ENCODE results near the gene KREMEN2.

The KREMEN2 gene

GRCh38 chr16:2969545-2970521 lies 5.8 kb downstream of the KREMEN2 start:
- Histone ChIP-seq H3K27me3 (ENCODE audit: control insufficient read depth in 2 of 2, insufficient read depth in 2 of 2, low read length in 2 of 2) (peaks cover 16% of the 10 kb centered on the region in 2 donors), H3K27ac (ENCODE audit: low read depth in 2 of 2, low read length in 2 of 2) (peak overlapping the region; percentile 59 to 68)

GRCh38 chr16:2970563-2970962 lies 6.5 kb downstream of the KREMEN2 start:
- Histone ChIP-seq H3K9me3 (ENCODE audit: control insufficient read depth in 2 of 2, low read length in 2 of 2) (no peaks in the 10 kb centered on the region), H3K9ac (ENCODE audit: low read depth in 1 of 2, low read length in 2 of 2) (peak overlapping the region in 1 of 2 donors; percentile 75), H3K36me3 (ENCODE audit: control insufficient read depth in 2 of 2, insufficient read depth in 2 of 2, low read length in 2 of 2) (no peaks in the 10 kb centered on the region), H3K27ac (ENCODE audit: low read depth in 2 of 2, low read length in 2 of 2) (no peak overlapping the region), H3K4me3 (ENCODE audit: low read length in 2 of 2) (peak overlapping the region in 1 of 2 donors; percentile 78), H3K27me3 (ENCODE audit: control insufficient read depth in 2 of 2, insufficient read depth in 2 of 2, low read length in 2 of 2) (peaks cover 16% of the 10 kb centered on the region in 2 donors), H3K4me1 (ENCODE audit: control insufficient read depth in 2 of 2, insufficient read depth in 2 of 2, low read length in 2 of 2) (peaks cover 16 to 30% of the 10 kb centered on the region in 2 donors)

More at GRCh38 chr16:2969545-2970521, 5.8 kb downstream of the KREMEN2 start:
- H3K9ac ChIP-seq (ENCODE audit: low read depth in 1 of 2, low read length in 2 of 2): peak overlapping the region; percentile 70 to 75
- no peaks in the 10 kb centered on the region for H3K9me3 ChIP-seq (ENCODE audit: control insufficient read depth in 2 of 2, low read length in 2 of 2)
- peaks cover 16 to 30% of the 10 kb centered on the region in 2 donors for H3K4me1 ChIP-seq (ENCODE audit: control insufficient read depth in 2 of 2, insufficient read depth in 2 of 2, low read length in 2 of 2)
- H3K4me3 ChIP-seq (ENCODE audit: low read length in 2 of 2): peak overlapping the region; percentile 69 to 78
- H3K36me3 ChIP-seq (ENCODE audit: control insufficient read depth in 2 of 2, insufficient read depth in 2 of 2, low read length in 2 of 2): no peaks in the 10 kb centered on the region

GRCh38 chr16:2971134-2971984 lies 7.3 kb downstream of the KREMEN2 start:
- Histone ChIP-seq H3K9ac (ENCODE audit: low read depth in 1 of 2, low read length in 2 of 2) (no peak overlapping the region), H3K4me1 (ENCODE audit: control insufficient read depth in 2 of 2, insufficient read depth in 2 of 2, low read length in 2 of 2) (peaks cover 16 to 27% of the 10 kb centered on the region in 2 donors), H3K27me3 (ENCODE audit: control insufficient read depth in 2 of 2, insufficient read depth in 2 of 2, low read length in 2 of 2) (peaks cover 8% of the 10 kb centered on the region in 2 donors), H3K36me3 (ENCODE audit: control insufficient read depth in 2 of 2, insufficient read depth in 2 of 2, low read length in 2 of 2) (no peaks in the 10 kb centered on the region), H3K4me3 (ENCODE audit: low read length in 2 of 2) (no peak overlapping the region), H3K27ac (ENCODE audit: low read depth in 2 of 2, low read length in 2 of 2) (no peak overlapping the region), H3K9me3 (ENCODE audit: control insufficient read depth in 2 of 2, low read length in 2 of 2) (no peaks in the 10 kb centered on the region)

GRCh38 chr16:2971985-2972784 lies 8.1 kb downstream of the KREMEN2 start:
- H3K4me3 ChIP-seq (ENCODE audit: low read length in 2 of 2): no peak overlapping the region
- H3K36me3 ChIP-seq (ENCODE audit: control insufficient read depth in 2 of 2, insufficient read depth in 2 of 2, low read length in 2 of 2): no peaks in the 10 kb centered on the region
- H3K27ac ChIP-seq (ENCODE audit: low read depth in 2 of 2, low read length in 2 of 2): no peak overlapping the region
- H3K27me3 ChIP-seq (ENCODE audit: control insufficient read depth in 2 of 2, insufficient read depth in 2 of 2, low read length in 2 of 2): peaks cover 6 to 8% of the 10 kb centered on the region in 2 donors
- peaks cover 16 to 24% of the 10 kb centered on the region in 2 donors for H3K4me1 ChIP-seq (ENCODE audit: control insufficient read depth in 2 of 2, insufficient read depth in 2 of 2, low read length in 2 of 2)
- no peak overlapping the region for H3K9ac ChIP-seq (ENCODE audit: low read depth in 1 of 2, low read length in 2 of 2)
- no peaks in the 10 kb centered on the region for H3K9me3 ChIP-seq (ENCODE audit: control insufficient read depth in 2 of 2, low read length in 2 of 2)

DNA sequence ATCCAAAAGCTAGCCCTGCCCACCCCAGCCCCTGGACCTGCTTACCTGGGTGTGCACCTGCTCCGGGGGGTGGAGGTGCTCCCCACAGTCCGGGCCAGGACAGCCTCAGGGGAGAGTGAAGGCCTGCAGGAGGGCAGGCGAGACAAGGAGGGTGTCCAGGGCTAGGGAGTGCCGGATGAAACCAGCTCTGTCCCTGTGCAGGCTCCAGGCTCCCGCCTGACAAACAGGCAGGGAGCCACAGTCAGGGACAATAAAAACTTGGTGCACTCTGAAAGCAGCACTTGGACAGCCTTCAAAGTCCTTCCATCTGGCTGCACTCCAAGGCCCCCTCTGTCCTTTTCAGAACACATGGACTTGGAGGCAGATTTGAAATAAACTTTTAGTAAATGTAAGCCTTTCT lies 9.0 kb downstream of the KREMEN2 start:
- no peak overlapping the region for H3K4me3 ChIP-seq (ENCODE audit: low read length in 2 of 2)
- H3K27me3 ChIP-seq (ENCODE audit: control insufficient read depth in 2 of 2, insufficient read depth in 2 of 2, low read length in 2 of 2): peaks cover 0 to 2% of the 10 kb centered on the region in 2 donors
- H3K9me3 ChIP-seq (ENCODE audit: control insufficient read depth in 2 of 2, low read length in 2 of 2): no peaks in the 10 kb centered on the region
- peaks cover 21 to 23% of the 10 kb centered on the region in 2 donors for H3K4me1 ChIP-seq (ENCODE audit: control insufficient read depth in 2 of 2, insufficient read depth in 2 of 2, low read length in 2 of 2)
- H3K9ac ChIP-seq (ENCODE audit: low read depth in 1 of 2, low read length in 2 of 2): no peak overlapping the region
- H3K36me3 ChIP-seq (ENCODE audit: control insufficient read depth in 2 of 2, insufficient read depth in 2 of 2, low read length in 2 of 2): no peaks in the 10 kb centered on the region
- H3K27ac ChIP-seq (ENCODE audit: low read depth in 2 of 2, low read length in 2 of 2): no peak overlapping the region

GRCh38 chr16:2973605-2974318 lies 9.7 kb downstream of the KREMEN2 start:
- H3K27ac ChIP-seq (ENCODE audit: low read depth in 2 of 2, low read length in 2 of 2): no peak overlapping the region
- H3K4me1 ChIP-seq (ENCODE audit: control insufficient read depth in 2 of 2, insufficient read depth in 2 of 2, low read length in 2 of 2): peaks cover 14 to 16% of the 10 kb centered on the region in 2 donors
- H3K9ac ChIP-seq (ENCODE audit: low read depth in 1 of 2, low read length in 2 of 2): no peak overlapping the region
- no peaks in the 10 kb centered on the region for H3K9me3 ChIP-seq (ENCODE audit: control insufficient read depth in 2 of 2, low read length in 2 of 2)
- no peak overlapping the region for H3K4me3 ChIP-seq (ENCODE audit: low read length in 2 of 2)
- no peaks in the 10 kb centered on the region for H3K27me3 ChIP-seq (ENCODE audit: control insufficient read depth in 2 of 2, insufficient read depth in 2 of 2, low read length in 2 of 2)
- H3K36me3 ChIP-seq (ENCODE audit: control insufficient read depth in 2 of 2, insufficient read depth in 2 of 2, low read length in 2 of 2): no peaks in the 10 kb centered on the region

- Histone ChIP-seq H3K9ac (ENCODE audit: low read depth in 1 of 2, low read length in 2 of 2) (no peak overlapping the region), H3K27me3 (ENCODE audit: control insufficient read depth in 2 of 2, insufficient read depth in 2 of 2, low read length in 2 of 2) (no peaks in the 10 kb centered on the region), H3K9me3 (ENCODE audit: control insufficient read depth in 2 of 2, low read length in 2 of 2) (no peaks in the 10 kb centered on the region), H3K4me1 (ENCODE audit: control insufficient read depth in 2 of 2, insufficient read depth in 2 of 2, low read length in 2 of 2) (peaks cover 14 to 17% of the 10 kb centered on the region in 2 donors), H3K36me3 (ENCODE audit: control insufficient read depth in 2 of 2, insufficient read depth in 2 of 2, low read length in 2 of 2) (no peaks in the 10 kb centered on the region), H3K27ac (ENCODE audit: low read depth in 2 of 2, low read length in 2 of 2) (no peak overlapping the region), H3K4me3 (ENCODE audit: low read length in 2 of 2) (no peak overlapping the region)
Observed at GRCh38 chr16:2974319-2975056, 10.4 kb downstream of the KREMEN2 start.

- no peaks in the 10 kb centered on the region for H3K27me3 ChIP-seq (ENCODE audit: control insufficient read depth in 2 of 2, insufficient read depth in 2 of 2, low read length in 2 of 2)
- H3K9me3 ChIP-seq (ENCODE audit: control insufficient read depth in 2 of 2, low read length in 2 of 2): no peaks in the 10 kb centered on the region
- H3K4me3 ChIP-seq (ENCODE audit: low read length in 2 of 2): no peak overlapping the region
- no peaks in the 10 kb centered on the region for H3K36me3 ChIP-seq (ENCODE audit: control insufficient read depth in 2 of 2, insufficient read depth in 2 of 2, low read length in 2 of 2)
- no peak overlapping the region for H3K9ac ChIP-seq (ENCODE audit: low read depth in 1 of 2, low read length in 2 of 2)
- peaks cover 10 to 17% of the 10 kb centered on the region in 2 donors for H3K4me1 ChIP-seq (ENCODE audit: control insufficient read depth in 2 of 2, insufficient read depth in 2 of 2, low read length in 2 of 2)
- no peak overlapping the region for H3K27ac ChIP-seq (ENCODE audit: low read depth in 2 of 2, low read length in 2 of 2)
Observed at GRCh38 chr16:2975161-2975795, 11.2 kb downstream of the KREMEN2 start.

Measured in mucosa of rectum (tissue), 2 donors.